Measurements from ENCODE around the gene RBMS3.

The RBMS3 gene

DNA sequence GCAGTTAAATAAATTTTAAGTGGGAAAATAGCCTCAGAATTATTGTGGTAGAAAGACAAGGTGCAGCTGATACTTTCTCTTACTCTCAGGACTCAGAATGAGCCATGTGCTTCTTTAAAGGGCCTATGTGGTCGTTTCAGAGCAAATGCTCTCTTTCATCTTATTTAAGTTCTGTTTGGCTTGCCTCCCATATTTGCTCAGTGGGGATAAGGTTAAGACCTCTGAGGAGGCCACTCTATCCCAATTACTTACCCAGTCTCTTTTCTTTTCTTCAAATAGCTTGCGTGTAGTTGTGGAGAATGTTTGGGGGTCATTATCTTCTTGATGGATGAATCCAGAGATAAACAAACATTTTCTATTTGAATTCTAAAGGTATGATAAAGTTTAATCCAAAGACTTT lies 221.9 kb downstream of the RBMS3 start:
- in situ Hi-C loops (cut with MboI; ENCODE audit: low sequenced_read_pairs, unreplicated experiment), result no loop called here
- no peak for DNase-seq (ENCODE audit: low spot score)
- no peak for TF ChIP-seq CTCF (IDR thresholded peaks at IDR 0.05; ENCODE audit: borderline replicate concordance, control extremely low read depth, extremely low read depth, insufficient read depth, missing control alignments)

DNA sequence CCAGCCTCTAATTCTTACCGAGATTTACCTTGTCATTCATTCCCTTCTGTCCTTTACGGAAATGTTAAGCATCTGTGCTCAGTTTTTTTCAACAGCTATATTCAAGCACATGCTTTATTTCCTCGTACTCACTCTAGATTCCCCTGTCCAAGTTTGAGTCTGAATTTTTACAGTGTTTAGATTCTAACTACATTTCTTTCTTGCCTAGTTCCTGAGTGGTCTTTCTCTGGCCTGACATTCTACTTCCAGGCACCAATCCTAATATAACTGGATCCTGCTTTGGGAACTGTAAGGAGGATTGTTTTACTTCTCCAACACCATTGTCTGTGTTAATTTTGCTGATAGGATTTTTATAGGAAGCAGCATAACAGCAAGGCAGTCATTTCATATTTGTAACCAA lies 222.4 kb downstream of the RBMS3 start:
- no peak for TF ChIP-seq CTCF (IDR thresholded peaks at IDR 0.05; ENCODE audit: borderline replicate concordance, control extremely low read depth, extremely low read depth, insufficient read depth, missing control alignments)
- DNase-seq (ENCODE audit: low spot score), result no peak
- in situ Hi-C loops (cut with MboI; ENCODE audit: low sequenced_read_pairs, unreplicated experiment), result no loop called here

DNA sequence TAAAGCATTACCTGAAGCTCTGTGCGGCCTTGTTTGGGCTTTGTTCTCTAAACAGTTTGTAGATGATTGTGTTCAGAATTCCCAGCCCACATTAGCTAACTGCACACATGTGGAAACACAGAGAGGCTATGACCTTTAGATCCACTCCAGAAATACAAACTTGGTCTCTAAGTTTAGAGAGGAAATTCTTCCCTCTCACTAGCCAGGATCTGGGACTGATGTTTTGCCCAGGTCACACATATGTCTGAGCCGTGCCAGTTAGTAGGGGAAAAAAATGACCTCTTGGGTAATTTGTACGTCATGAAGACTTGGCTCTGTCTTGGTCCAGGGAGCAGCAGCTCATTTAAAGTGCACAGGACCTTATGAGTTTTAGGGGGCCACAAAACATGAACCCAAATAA lies 223.1 kb downstream of the RBMS3 start:
- in situ Hi-C loops (cut with MboI; ENCODE audit: low sequenced_read_pairs, unreplicated experiment), result no loop called here

GRCh38 chr3:29506502-29506901 lies 225.6 kb downstream of the RBMS3 start:
- TF ChIP-seq CTCF (IDR thresholded peaks at IDR 0.05; ENCODE audit: borderline replicate concordance, control extremely low read depth, extremely low read depth, insufficient read depth, missing control alignments), result no peak
- DNase-seq (ENCODE audit: low spot score), result no peak
- in situ Hi-C loops (cut with MboI; ENCODE audit: low sequenced_read_pairs, unreplicated experiment), result no loop called here

More for the DNA sequence above, 223.1 kb downstream of the RBMS3 start:
- TF ChIP-seq CTCF (IDR thresholded peaks at IDR 0.05; ENCODE audit: borderline replicate concordance, control extremely low read depth, extremely low read depth, insufficient read depth, missing control alignments), result no peak
- DNase-seq (ENCODE audit: low spot score), result no peak

DNA sequence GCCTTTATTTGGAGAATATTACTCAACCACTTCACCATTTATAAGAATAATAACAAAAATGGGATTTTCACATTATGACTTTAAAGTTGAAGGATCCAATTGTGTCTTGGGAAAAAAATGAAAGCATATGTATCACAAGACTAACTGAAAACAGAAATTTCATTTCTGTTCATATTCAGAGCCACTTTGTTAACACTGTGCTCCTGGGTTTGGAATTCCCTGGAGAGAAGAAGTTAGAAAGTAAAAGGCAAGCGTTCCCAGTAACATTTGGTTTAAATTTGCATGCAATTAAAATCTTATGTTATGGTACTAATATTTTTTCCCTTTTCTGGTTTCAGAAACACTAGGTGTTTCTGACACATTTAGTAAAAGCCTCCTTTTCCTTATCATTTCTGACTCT lies 230.8 kb downstream of the RBMS3 start:
- DNase-seq (ENCODE audit: low spot score), result no peak
- no peak for TF ChIP-seq CTCF (IDR thresholded peaks at IDR 0.05; ENCODE audit: borderline replicate concordance, control extremely low read depth, extremely low read depth, insufficient read depth, missing control alignments)
- in situ Hi-C loops (cut with MboI; ENCODE audit: low sequenced_read_pairs, unreplicated experiment), result no loop called here

GRCh38 chr3:29512641-29513040 lies 231.8 kb downstream of the RBMS3 start:
- DNase-seq (ENCODE audit: low spot score), result no peak
- in situ Hi-C loops (cut with MboI; ENCODE audit: low sequenced_read_pairs, unreplicated experiment), result no loop called here
- no peak for TF ChIP-seq CTCF (IDR thresholded peaks at IDR 0.05; ENCODE audit: borderline replicate concordance, control extremely low read depth, extremely low read depth, insufficient read depth, missing control alignments)

DNA sequence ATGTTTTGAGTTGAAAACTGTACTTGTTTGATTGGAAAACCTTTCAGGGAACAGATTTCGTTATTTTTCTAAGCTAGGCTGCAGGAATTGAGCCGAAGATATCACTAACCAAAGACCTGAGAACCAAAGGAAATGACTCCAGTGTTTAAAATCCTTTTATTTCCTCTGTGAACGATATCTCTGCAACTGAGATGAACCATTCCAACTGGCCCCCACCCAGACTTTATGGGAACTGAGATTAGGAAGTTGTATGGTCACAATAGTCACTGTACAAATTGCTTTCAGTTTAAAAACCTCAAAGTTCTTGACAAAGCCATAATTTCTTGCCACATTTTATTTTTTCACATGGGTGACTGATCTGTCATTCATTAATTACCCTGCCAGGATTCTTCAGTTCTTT lies 232.4 kb downstream of the RBMS3 start:
- TF ChIP-seq CTCF (IDR thresholded peaks at IDR 0.05; ENCODE audit: borderline replicate concordance, control extremely low read depth, extremely low read depth, insufficient read depth, missing control alignments), result no peak
- no peak for DNase-seq (ENCODE audit: low spot score)
- in situ Hi-C loops (cut with MboI; ENCODE audit: low sequenced_read_pairs, unreplicated experiment), result no loop called here
